OCI-LY1 (cell line): ENCODE data around the gene TNFRSF12A.

Experiments
- CTCF ChIP-seq: fragments of 200-600 bp; sonication (generic), shearing (Covaris generic); IDR thresholded peaks from 2 replicates; pipeline ENCODE4 v1.5.1; 2017; ENCODE audit warnings: mild to moderate bottlenecking, antibody characterized with exemption, low read length, moderate library complexity, mixed read lengths
- EZH2 ChIP-seq: fragments of 200-600 bp; sonication (generic), shearing (Covaris generic); IDR thresholded peaks from 2 replicates; pipeline ENCODE4 v1.8.0; 2017; ENCODE audit warnings: borderline replicate concordance, mixed run types, mild to moderate bottlenecking, antibody characterized with exemption, low read length, moderate library complexity, mixed read lengths

GRCh38 chr16:3060339-3061127 is 40.4 kb downstream of the TNFRSF12A start:
- TF ChIP-seq CTCF = no peak
- no peak for TF ChIP-seq EZH2
